SK-N-SH (cell line): ENCODE results near the gene BNIP3. TPM values are rescaled to one million over a fixed set of nuclear protein-coding genes. Genes with fewer than 3 reads are reported as not detected.

Source experiments
- CTCF ChIA-PET: fragments of 300-600, 350-600 bp; formaldehyde crosslinking; extraction: SDS; loops from one replicate; lab custom pipeline; 2021; lab: Yijun Ruan, JAX
- POLR2A ChIA-PET: fragments of 350-600 bp; sonication (Branson Sonifier 250); formaldehyde crosslinking; extraction: SDS; loops from one replicate; lab custom pipeline; 2020; ENCODE audit warnings: antibody characterized with exemption, inconsistent platforms; lab: Yijun Ruan, JAX
- DNase-seq: peaks from one replicate; pipeline ENCODE4 v3.0.0; 2012
- H2AFZ ChIP-seq: fragments of 200-600 bp; sonication (generic); 2 replicates; pipeline ENCODE4 v1.8.1; 2016; ENCODE audit warnings: antibody characterized with exemption, mild to moderate bottlenecking, low read depth
- H3F3A ChIP-seq: fragments of 200-600 bp; sonication (generic); replicated peaks from 2 replicates; pipeline ENCODE3; 2016; ENCODE audit warnings: antibody characterized with exemption, mild to moderate bottlenecking; ENCODE audit not compliant: insufficient read depth
- H3K27ac ChIP-seq, 2 experiments: fragments of 200-500 bp in 1 of 2; fragments of 200-600 bp in 1 of 2; sonication (Bioruptor generic) in 1 of 2; sonication (generic), shearing (Covaris generic) in 1 of 2; 2 replicates each; pipeline versions ENCODE4 v1.5.1 to v1.6.1; 2014 to 2016; ENCODE audit warnings: low read depth in 2 of 2, inconsistent platforms in 1 of 2, low read length in 1 of 2, mild to moderate bottlenecking in 1 of 2, mixed read lengths in 1 of 2
- H3K27me3 ChIP-seq: fragments of 200-600 bp; sonication (generic), shearing (Covaris generic); 2 replicates; pipeline ENCODE4 v1.6.1; 2016; ENCODE audit warnings: mixed run types; ENCODE audit not compliant: insufficient read depth
- H3K36me3 ChIP-seq, 2 experiments: fragments of 200-500 bp in 1 of 2; fragments of 200-600 bp in 1 of 2; sonication (Bioruptor generic) in 1 of 2; sonication (generic) in 1 of 2; replicated peaks in 1 of 2; 2 replicates each; pipeline versions ENCODE3 to v1.5.1; 2014 to 2016; ENCODE audit warnings: low read length in 1 of 2, mild to moderate bottlenecking in 1 of 2; ENCODE audit not compliant: insufficient read depth in 2 of 2, control insufficient read depth in 1 of 2
- H3K4me1 ChIP-seq, 2 experiments: fragments of 200-500 bp in 1 of 2; fragments of 200-600 bp in 1 of 2; sonication (Bioruptor generic) in 1 of 2; sonication (generic), shearing (Covaris generic) in 1 of 2; 2 replicates each; pipeline versions ENCODE4 v1.5.1 to v1.6.1; 2014 to 2016; ENCODE audit warnings: low read depth in 1 of 2, low read length in 1 of 2, mixed run types in 1 of 2; ENCODE audit not compliant: insufficient read depth in 2 of 2, control insufficient read depth in 1 of 2
- H3K4me2 ChIP-seq: fragments of 200-600 bp; sonication (generic), shearing (Covaris generic); 2 replicates; pipeline ENCODE4 v1.6.1; 2017; ENCODE audit warnings: mixed run types
- H3K4me3 ChIP-seq, 2 experiments: fragments of 200-500 bp in 1 of 2; fragments of 200-600 bp in 1 of 2; sonication (Bioruptor generic) in 1 of 2; sonication (generic), shearing (Covaris generic) in 1 of 2; 2 replicates each; pipeline versions ENCODE4 v1.5.1 to v1.8.1; 2014 to 2016; ENCODE audit warnings: low read depth in 2 of 2, inconsistent platforms in 1 of 2, low read length in 1 of 2, mild to moderate bottlenecking in 1 of 2, mixed read lengths in 1 of 2, moderate library complexity in 1 of 2
- H3K79me2 ChIP-seq: fragments of 200-600 bp; sonication (generic); 2 replicates; pipeline ENCODE4 v1.8.1; 2017; ENCODE audit warnings: mild to moderate bottlenecking; ENCODE audit not compliant: insufficient read depth
- H3K9ac ChIP-seq: fragments of 200-600 bp; sonication (generic); 2 replicates; pipeline ENCODE4 v1.6.1; 2017; ENCODE audit warnings: mixed run types
- H3K9me2 ChIP-seq: fragments of 200-600 bp; sonication (generic); 2 replicates; pipeline ENCODE4 v1.6.1; 2017; ENCODE audit warnings: mixed run types
- H3K9me3 ChIP-seq: fragments of 200-600 bp; sonication (generic); 2 replicates; pipeline ENCODE4 v1.6.1; 2017; ENCODE audit warnings: mixed run types, mild to moderate bottlenecking, moderate library complexity
- H4K20me1 ChIP-seq: fragments of 200-600 bp; sonication (generic); 2 replicates; pipeline ENCODE4 v1.6.1; 2017; ENCODE audit warnings: mild to moderate bottlenecking, mixed run types; ENCODE audit not compliant: insufficient read depth
- EZH2phosphoT487 ChIP-seq: fragments of 200-600 bp; sonication (generic); IDR thresholded peaks from 2 replicates; pipeline ENCODE4 v1.6.1; 2017; ENCODE audit warnings: low read depth, mixed run types, mild to moderate bottlenecking, antibody characterized with exemption, moderate library complexity, borderline replicate concordance
- FOSL2 ChIP-seq: IDR thresholded peaks from 2 replicates; pipeline ENCODE4 v1.4.0; 2012; ENCODE audit warnings: low read depth, mild to moderate bottlenecking, moderate library complexity, borderline replicate concordance
- FOXJ3 ChIP-seq: sonication (generic); formaldehyde crosslinking; IDR thresholded peaks from 2 replicates; pipeline ENCODE4 v1.5.1; 2020; ENCODE audit warnings: mild to moderate bottlenecking, missing genetic modification reagents
- GABPA ChIP-seq: IDR thresholded peaks from 2 replicates; pipeline ENCODE4 v1.4.0; 2012; ENCODE audit warnings: low read depth, mild to moderate bottlenecking
- JUND ChIP-seq: IDR thresholded peaks from 2 replicates; pipeline ENCODE4 v1.4.0; 2012
- MXI1 ChIP-seq: IDR thresholded peaks from 2 replicates; pipeline ENCODE4 v1.6.1; 2012; ENCODE audit warnings: mild to moderate bottlenecking, low read depth, low read length, improper control_type of control experiment
- NRF1 ChIP-seq: IDR thresholded peaks from 2 replicates; pipeline ENCODE4 v1.6.1; 2012; ENCODE audit warnings: low read depth, mild to moderate bottlenecking, low read length
- RXRA ChIP-seq: IDR thresholded peaks from 2 replicates; pipeline ENCODE4 v1.4.0; 2012; ENCODE audit warnings: low read depth, mild to moderate bottlenecking, borderline replicate concordance
- TEAD4 ChIP-seq: IDR thresholded peaks from 2 replicates; pipeline ENCODE4 v1.4.0; 2012; ENCODE audit warnings: mild to moderate bottlenecking, borderline replicate concordance; ENCODE audit not compliant: insufficient read depth
- ZBTB33 ChIP-seq: IDR thresholded peaks from 2 replicates; pipeline ENCODE4 v1.4.0; 2012; ENCODE audit warnings: low read depth, borderline replicate concordance
- WGBS: methylation state at CpG from one replicate; pipeline ENCODE4 v1.1.6; 2017; ENCODE audit warnings: low lambda C conversion rate; 5-methylcytosine and 5-hydroxymethylcytosine counted together
- polyA plus RNA-seq, 3 experiments: library from polyadenylated mRNA; depleted of rRNA; stranded (reverse); fragments of >200 nt; gene quantifications; 2 replicates each; pipeline ENCODE4 v1.2.3, GENCODE V29; 2012

Gene BNIP3
- polyA plus RNA-seq, 1 of the 3 experiments (the other 2 are of a cell fraction): 40.3 TPM

DNA sequence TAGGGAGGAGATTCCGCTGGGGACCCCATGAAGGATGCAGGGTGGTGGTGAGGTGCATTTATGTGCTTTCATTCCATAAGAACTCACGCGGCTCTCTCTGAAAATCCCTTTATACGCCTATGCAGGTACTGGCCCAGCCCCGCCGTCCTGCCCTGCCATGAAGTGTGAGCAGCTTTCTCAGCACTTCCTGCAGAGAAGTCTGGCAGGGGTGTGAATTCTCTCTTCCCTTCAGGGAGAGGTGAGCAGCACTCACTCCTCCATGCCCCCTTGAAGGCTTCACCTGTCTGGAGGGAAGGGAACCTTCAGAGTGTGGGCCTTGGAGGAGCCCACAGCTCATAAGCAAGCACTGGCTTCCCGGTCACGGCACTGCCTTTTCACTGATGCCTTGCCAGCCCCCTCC, 47.0 kb downstream of the BNIP3 start:
- CTCF ChIA-PET: interaction anchor here (0.6 kb wide), 1 partner anchor 88 kb away, joined by 3 read pairs; no protein-coding TSS in a partner anchor
- WGBS: 100% methylated on average over 5 of the region's 8 CpGs
- Histone ChIP-seq H3K36me3 (peaks cover 2 to 24% of the 10 kb centered on the region in 2 experiments), H3F3A (no peaks in the 10 kb centered on the region), H3K79me2 (peaks cover 75% of the 10 kb centered on the region), H3K4me3 (no peak overlapping the region), H3K9me2 (no peaks in the 10 kb centered on the region), H3K4me1 (peaks cover 0 to 21% of the 10 kb centered on the region in 2 experiments; a peak in 1 of 4 replicates), H3K9me3 (no peaks in the 10 kb centered on the region), H3K4me2 (no peak overlapping the region), H4K20me1 (peaks cover 26% of the 10 kb centered on the region), H3K9ac (no peak overlapping the region), H2AFZ (no peak overlapping the region), H3K27ac (no peak overlapping the region; a peak in 1 of 4 replicates), H3K27me3 (no peaks in the 10 kb centered on the region)
- POLR2A ChIA-PET: no interaction called here
- no peak for DNase-seq
- TF ChIP-seq ZBTB33 (no peak), EZH2phosphoT487 (no peak)

DNA sequence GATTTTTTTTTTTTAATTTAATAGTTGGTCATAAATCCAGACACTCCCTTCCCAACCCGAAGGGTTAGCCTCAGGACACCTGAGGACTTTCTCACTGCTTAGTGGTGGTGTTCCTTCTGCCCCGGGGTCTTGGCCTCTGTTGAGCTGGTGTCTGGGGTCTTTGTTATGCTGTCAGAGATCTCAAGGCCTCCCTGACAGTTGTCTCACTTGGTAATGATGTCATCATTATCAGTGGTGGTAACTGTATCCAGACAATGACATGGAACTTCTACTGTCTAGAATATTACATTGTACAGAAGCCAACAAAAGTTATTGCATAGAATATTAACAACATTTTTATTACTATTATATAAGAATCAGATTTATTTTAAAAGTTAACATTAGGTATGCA, 48.0 kb downstream of the BNIP3 start:
- H3K9me2 ChIP-seq: no peaks in the 10 kb centered on the region
- CTCF ChIA-PET: interaction anchor here (1.1 to 1.9 kb wide), 2 partner anchors 11 to 90 kb away, joined by 5 read pairs; no protein-coding TSS in a partner anchor
- H3K79me2 ChIP-seq: peaks cover 86% of the 10 kb centered on the region
- no peak overlapping the region; a peak in 1 of 4 replicates for H3K27ac ChIP-seq
- H3K4me3 ChIP-seq: no peak overlapping the region
- peaks cover 37% of the 10 kb centered on the region for H4K20me1 ChIP-seq
- no peak for DNase-seq
- no peak overlapping the region for H2AFZ ChIP-seq
- no peak for TF ChIP-seq FOSL2
- no peak for TF ChIP-seq RXRA
- TF ChIP-seq TEAD4: no peak
- no peak for TF ChIP-seq JUND
- TF ChIP-seq, all 33 proteins: peak for 0
- POLR2A ChIA-PET: no interaction called here
- Histone ChIP-seq H3K36me3 (peaks cover 0 to 22% of the 10 kb centered on the region in 2 experiments), H3K4me2 (no peak overlapping the region), H3F3A (no peaks in the 10 kb centered on the region), H3K9ac (no peak overlapping the region), H3K27me3 (no peaks in the 10 kb centered on the region), H3K9me3 (no peaks in the 10 kb centered on the region), H3K4me1 (peaks cover 2 to 24% of the 10 kb centered on the region in 2 experiments; a peak in 2 of 4 replicates)
- 96% methylated on average over 2 of the region's 2 CpGs for whole genome bisulfite sequencing

DNA sequence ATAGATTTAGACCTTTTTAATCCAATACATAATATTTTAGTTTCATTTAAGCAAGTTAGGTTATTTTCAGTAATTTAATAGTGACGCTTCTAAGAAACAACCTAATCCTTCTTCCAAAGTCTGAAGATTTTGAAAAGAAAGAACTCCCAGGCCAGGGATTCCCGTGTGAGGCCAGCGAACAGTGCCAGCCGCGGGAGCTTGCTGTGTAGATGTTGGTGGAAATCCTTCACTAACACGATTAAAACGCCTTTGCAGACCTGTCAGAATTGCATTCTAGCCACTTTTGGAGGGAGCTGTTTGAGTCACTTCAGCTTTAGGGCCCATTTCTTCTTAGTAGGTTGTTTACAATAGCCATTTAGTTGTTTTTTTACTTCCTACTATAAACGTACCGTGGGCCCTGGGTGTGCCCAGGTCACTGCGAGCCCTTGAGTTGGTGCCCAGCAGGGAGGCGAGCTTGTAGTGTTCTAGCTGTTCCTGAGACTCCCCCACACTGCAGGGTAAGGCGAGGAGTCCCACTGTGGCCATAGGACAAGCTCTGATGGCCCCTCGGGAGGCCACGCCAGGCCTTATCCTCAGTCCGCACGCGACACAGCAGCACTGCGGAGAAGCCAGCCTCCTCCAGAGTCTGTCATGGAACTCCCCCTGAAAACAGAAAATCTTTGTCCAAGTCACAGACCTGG, 48.6 kb downstream of the BNIP3 start:
- Histone ChIP-seq H2AFZ (no peak overlapping the region), H3K27me3 (no peaks in the 10 kb centered on the region), H3K36me3 (peaks cover 0 to 17% of the 10 kb centered on the region in 2 experiments), H3K4me3 (no peak overlapping the region), H3F3A (no peaks in the 10 kb centered on the region), H3K9me2 (no peaks in the 10 kb centered on the region), H3K27ac (peak overlapping the region in 1 of 2 experiments; percentile 40; a peak in 1 of 4 replicates), H3K9me3 (no peaks in the 10 kb centered on the region), H3K4me1 (peaks cover 8 to 28% of the 10 kb centered on the region in 2 experiments; a peak in 2 of 4 replicates), H4K20me1 (peaks cover 42% of the 10 kb centered on the region), H3K4me2 (no peak overlapping the region), H3K9ac (no peak overlapping the region), H3K79me2 (peaks cover 91% of the 10 kb centered on the region)
- TF ChIP-seq GABPA (no peak), NRF1 (no peak), MXI1 (no peak), FOXJ3 (CRISPR knock-in tag) (no peak)
- WGBS: 97% methylated on average over 15 of the region's 18 CpGs
- CTCF ChIA-PET: interaction anchor here (1.1 to 1.9 kb wide), 3 partner anchors 10 to 90 kb away, joined by 3 to 5 read pairs (median 5); no protein-coding TSS in a partner anchor
- no peak for DNase-seq
- POLR2A ChIA-PET: no interaction called here
